Panc1 (cell line): Measurements from ENCODE around the gene ZNF585A. TPM values are rescaled to one million over a fixed set of nuclear protein-coding genes. Genes with fewer than 3 reads are reported as not detected.

Experiments
- ATAC-seq: fragments of 200-7000 bp; cut with Tn5 transposase; 2 replicates; pipeline ENCODE4 v1.9.1; 2020; ENCODE audit warnings: mild to moderate bottlenecking, moderate library complexity
- BruUV-seq: library from RNA; stranded (reverse); fragments of 400-500 nt; replicated peaks from 2 replicates; lab custom pipeline; 2021; lab: Mats Ljungman, UMichigan
- CTCF ChIA-PET: fragments of 300-600 bp; sonication (Branson Sonifier 250); formaldehyde crosslinking; loops from one replicate; lab custom pipeline; 2022; ENCODE audit warnings: antibody characterized with exemption; lab: Charles Lee
- POLR2A ChIA-PET: fragments of 300-600 bp; sonication (Branson Sonifier 250); formaldehyde crosslinking; loops from one replicate; lab custom pipeline; 2022; ENCODE audit warnings: antibody characterized with exemption; lab: Charles Lee
- DNase-seq: peaks from one replicate; pipeline ENCODE4 v3.0.0-alpha.2; 2010; ENCODE audit warnings: low read depth, low spot score
- H3K27ac ChIP-seq: 2 replicates; pipeline ENCODE4 v1.5.1; 2011; ENCODE audit warnings: mild to moderate bottlenecking, low read length, inconsistent platforms
- H3K27me3 ChIP-seq: fragments of 200-500 bp; sonication (Bioruptor generic); 2 replicates; pipeline ENCODE4 v1.6.0; 2014; ENCODE audit warnings: low read length, inconsistent platforms; ENCODE audit not compliant: control insufficient read depth, insufficient read depth
- H3K36me3 ChIP-seq: fragments of 200-500 bp; sonication (Bioruptor generic); 2 replicates; pipeline ENCODE4 v1.5.1; 2014; ENCODE audit warnings: inconsistent platforms, mild to moderate bottlenecking, low read length, moderate library complexity; ENCODE audit not compliant: control insufficient read depth, insufficient read depth
- H3K4me1 ChIP-seq: 2 replicates; pipeline ENCODE4 v1.5.1; 2011; ENCODE audit warnings: inconsistent platforms, mild to moderate bottlenecking, low read length, moderate library complexity; ENCODE audit not compliant: control insufficient read depth, insufficient read depth
- H3K4me3 ChIP-seq, 2 experiments: 2 replicates each; pipeline ENCODE4 v1.5.1; 2011 to 2012; ENCODE audit warnings: low read depth in 2 of 2, low read length in 2 of 2, mild to moderate bottlenecking in 2 of 2, inconsistent platforms in 1 of 2, moderate library complexity in 1 of 2
- H3K9me3 ChIP-seq: fragments of 200-500 bp; sonication (Bioruptor generic); 2 replicates; pipeline ENCODE4 v1.5.1; 2014; ENCODE audit warnings: low read depth, mild to moderate bottlenecking, inconsistent platforms, low read length, moderate library complexity; ENCODE audit not compliant: control insufficient read depth, insufficient read depth
- POLR2AphosphoS5 ChIP-seq: IDR thresholded peaks from 2 replicates; pipeline ENCODE4 v1.6.1; 2012; ENCODE audit warnings: mild to moderate bottlenecking, low read depth, low read length, moderate library complexity
- SIN3A ChIP-seq: IDR thresholded peaks from 2 replicates; pipeline ENCODE4 v1.6.1; 2012; ENCODE audit warnings: low read depth, mild to moderate bottlenecking, low read length, moderate library complexity, borderline replicate concordance; ENCODE audit not compliant: insufficient read depth
- TCF7L2 ChIP-seq: IDR thresholded peaks from 2 replicates; pipeline ENCODE4 v1.6.1; 2011; ENCODE audit warnings: mild to moderate bottlenecking, low read depth, low read length, inconsistent platforms
- in situ Hi-C: cut with HindIII; loops from 2 replicates; pipeline ENCODE4 v1.10.0; 2016; ENCODE audit warnings: low sequenced_read_pairs, low pct_unique_long_range_greater_than_20kb
- intact Hi-C: fragments of 100-400 bp; cut with micrococcal nuclease; formaldehyde crosslinking; loops from one replicate; pipeline ENCODE4 v1.10.0; 2022; ENCODE audit not compliant: unreplicated experiment
- total RNA-seq: library from RNA; stranded (reverse); gene quantifications from one replicate; pipeline ENCODE4 v1.2.1, GENCODE V29; 2021; ENCODE audit not compliant: unreplicated experiment
- TF ChIP-seq, protein P1 (sequence below), 2 experiments: IDR thresholded peaks; 2 replicates each; pipeline ENCODE4 v1.6.1; 2011 to 2012; ENCODE audit warnings: low read depth in 2 of 2, control low read depth in 1 of 2, low read length in 1 of 2, mild to moderate bottlenecking in 1 of 2, moderate library complexity in 1 of 2; ENCODE audit not compliant: insufficient read depth in 1 of 2
- TF ChIP-seq, protein P2 (sequence below): fragments of 450-650 bp; IDR thresholded peaks from 2 replicates; pipeline ENCODE4 v1.5.1; 2017; ENCODE audit warnings: mild to moderate bottlenecking

Gene ZNF585A
- total RNA-seq, 1 experiment from 2014 or later, result 23.4 TPM

DNA sequence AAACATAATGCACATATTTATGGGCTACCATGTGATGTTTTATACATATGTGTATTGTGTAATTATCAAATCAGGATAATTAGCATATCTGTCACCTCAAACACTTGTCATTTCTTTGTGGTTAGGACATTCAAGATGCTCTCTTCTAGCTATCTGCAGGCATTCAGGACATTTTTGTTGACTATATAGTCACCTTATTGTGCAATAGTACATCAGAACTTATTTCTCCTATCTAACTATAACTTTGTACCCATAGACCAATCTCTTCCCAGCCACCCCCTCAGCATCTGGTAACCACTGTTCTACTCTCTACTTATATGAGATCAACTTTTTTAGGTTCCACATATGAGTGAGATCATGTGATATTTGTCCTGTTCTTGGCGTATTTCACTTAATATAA is 73.9 kb downstream of the ZNF585A start:
- ChIA-PET CTCF (no interaction called here), POLR2A (no interaction called here)
- intact Hi-C loops (no loop called here), in situ Hi-C loops (no loop called here)
- Histone ChIP-seq H3K27ac (no peak overlapping the region), H3K4me3 (no peak overlapping the region), H3K4me1 (no peaks in the 10 kb centered on the region), H3K36me3 (no peaks in the 10 kb centered on the region), H3K9me3 (peaks cover 52% of the 10 kb centered on the region), H3K27me3 (no peaks in the 10 kb centered on the region)
- no TSS peak for BruUV-seq
- DNase-seq (no peak), ATAC-seq (no peak)
- TF ChIP-seq SIN3A, result no peak
- TF ChIP-seq POLR2AphosphoS5, result no peak
- TF ChIP-seq, protein P1, sequence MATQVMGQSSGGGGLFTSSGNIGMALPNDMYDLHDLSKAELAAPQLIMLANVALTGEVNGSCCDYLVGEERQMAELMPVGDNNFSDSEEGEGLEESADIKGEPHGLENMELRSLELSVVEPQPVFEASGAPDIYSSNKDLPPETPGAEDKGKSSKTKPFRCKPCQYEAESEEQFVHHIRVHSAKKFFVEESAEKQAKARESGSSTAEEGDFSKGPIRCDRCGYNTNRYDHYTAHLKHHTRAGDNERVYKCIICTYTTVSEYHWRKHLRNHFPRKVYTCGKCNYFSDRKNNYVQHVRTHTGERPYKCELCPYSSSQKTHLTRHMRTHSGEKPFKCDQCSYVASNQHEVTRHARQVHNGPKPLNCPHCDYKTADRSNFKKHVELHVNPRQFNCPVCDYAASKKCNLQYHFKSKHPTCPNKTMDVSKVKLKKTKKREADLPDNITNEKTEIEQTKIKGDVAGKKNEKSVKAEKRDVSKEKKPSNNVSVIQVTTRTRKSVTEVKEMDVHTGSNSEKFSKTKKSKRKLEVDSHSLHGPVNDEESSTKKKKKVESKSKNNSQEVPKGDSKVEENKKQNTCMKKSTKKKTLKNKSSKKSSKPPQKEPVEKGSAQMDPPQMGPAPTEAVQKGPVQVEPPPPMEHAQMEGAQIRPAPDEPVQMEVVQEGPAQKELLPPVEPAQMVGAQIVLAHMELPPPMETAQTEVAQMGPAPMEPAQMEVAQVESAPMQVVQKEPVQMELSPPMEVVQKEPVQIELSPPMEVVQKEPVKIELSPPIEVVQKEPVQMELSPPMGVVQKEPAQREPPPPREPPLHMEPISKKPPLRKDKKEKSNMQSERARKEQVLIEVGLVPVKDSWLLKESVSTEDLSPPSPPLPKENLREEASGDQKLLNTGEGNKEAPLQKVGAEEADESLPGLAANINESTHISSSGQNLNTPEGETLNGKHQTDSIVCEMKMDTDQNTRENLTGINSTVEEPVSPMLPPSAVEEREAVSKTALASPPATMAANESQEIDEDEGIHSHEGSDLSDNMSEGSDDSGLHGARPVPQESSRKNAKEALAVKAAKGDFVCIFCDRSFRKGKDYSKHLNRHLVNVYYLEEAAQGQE (IDR thresholded peaks at IDR 0.05; ENCODE audit: insufficient read depth in 1 of 2, low read depth in 2 of 2, low read length in 1 of 2), result no peak
- no peak for TF ChIP-seq TCF7L2
- TF ChIP-seq, protein P2, sequence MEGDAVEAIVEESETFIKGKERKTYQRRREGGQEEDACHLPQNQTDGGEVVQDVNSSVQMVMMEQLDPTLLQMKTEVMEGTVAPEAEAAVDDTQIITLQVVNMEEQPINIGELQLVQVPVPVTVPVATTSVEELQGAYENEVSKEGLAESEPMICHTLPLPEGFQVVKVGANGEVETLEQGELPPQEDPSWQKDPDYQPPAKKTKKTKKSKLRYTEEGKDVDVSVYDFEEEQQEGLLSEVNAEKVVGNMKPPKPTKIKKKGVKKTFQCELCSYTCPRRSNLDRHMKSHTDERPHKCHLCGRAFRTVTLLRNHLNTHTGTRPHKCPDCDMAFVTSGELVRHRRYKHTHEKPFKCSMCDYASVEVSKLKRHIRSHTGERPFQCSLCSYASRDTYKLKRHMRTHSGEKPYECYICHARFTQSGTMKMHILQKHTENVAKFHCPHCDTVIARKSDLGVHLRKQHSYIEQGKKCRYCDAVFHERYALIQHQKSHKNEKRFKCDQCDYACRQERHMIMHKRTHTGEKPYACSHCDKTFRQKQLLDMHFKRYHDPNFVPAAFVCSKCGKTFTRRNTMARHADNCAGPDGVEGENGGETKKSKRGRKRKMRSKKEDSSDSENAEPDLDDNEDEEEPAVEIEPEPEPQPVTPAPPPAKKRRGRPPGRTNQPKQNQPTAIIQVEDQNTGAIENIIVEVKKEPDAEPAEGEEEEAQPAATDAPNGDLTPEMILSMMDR, result no peak

DNA sequence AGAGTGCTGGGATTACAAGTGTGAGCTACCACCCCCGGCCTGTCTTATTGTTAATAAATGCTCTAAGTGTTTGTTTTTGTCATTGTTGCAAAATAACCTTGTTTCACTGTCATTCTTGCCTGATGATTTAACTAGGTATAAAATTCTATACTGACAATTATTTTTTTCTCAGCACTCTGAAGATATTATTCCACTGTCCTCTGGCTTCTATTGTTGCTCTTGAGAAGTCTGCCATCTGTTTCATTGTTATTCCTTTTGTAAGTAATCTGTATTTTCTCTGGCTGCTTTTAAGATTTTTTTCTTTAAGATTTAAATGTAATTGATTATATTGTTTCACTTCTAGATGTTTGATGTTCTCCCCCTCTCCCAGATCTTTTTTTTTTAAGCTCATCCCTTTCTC is 76.6 kb downstream of the ZNF585A start:
- Histone ChIP-seq H3K4me3 (no peak overlapping the region), H3K9me3 (peaks cover 49% of the 10 kb centered on the region), H3K27ac (no peak overlapping the region), H3K27me3 (no peaks in the 10 kb centered on the region), H3K4me1 (no peaks in the 10 kb centered on the region), H3K36me3 (no peaks in the 10 kb centered on the region)
- ChIA-PET CTCF (no interaction called here), POLR2A (no interaction called here)
- no peak for ATAC-seq
- no peak for TF ChIP-seq POLR2AphosphoS5
- no peak for TF ChIP-seq TCF7L2
- no peak for TF ChIP-seq SIN3A
- TF ChIP-seq, protein P2, result no peak
- TF ChIP-seq, protein P1 (IDR thresholded peaks at IDR 0.05; ENCODE audit: insufficient read depth in 1 of 2, low read depth in 2 of 2, low read length in 1 of 2), result no peak
- intact Hi-C loops (no loop called here), in situ Hi-C loops (no loop called here)
- no TSS peak for BruUV-seq
- DNase-seq, result no peak

Other genes with a start within 250 kb of the ZNF585A start
- gene ZNF420, start 94.3 kb downstream of the ZNF585A start, total RNA-seq, result 13.7 TPM
- gene ZNF585B, start 37.8 kb upstream of the ZNF585A start, total RNA-seq, result 25.3 TPM
- 9.1 TPM for gene ZNF383, start 45.5 kb upstream of the ZNF585A start, total RNA-seq
- gene ZNF527, start 198.4 kb upstream of the ZNF585A start, total RNA-seq, result 8.9 TPM